ENCODE measurements around the gene GABARAP. TPM values are rescaled to one million over a fixed set of nuclear protein-coding genes. Genes with fewer than 3 reads are reported as not detected.

The GABARAP gene
- total and polyA plus RNA-seq, 10 of the 15 experiments (the other 5 are each of a cell fraction or from before 2014, with no cell fraction given), result 134 to 613 (median 285) TPM

DNA sequence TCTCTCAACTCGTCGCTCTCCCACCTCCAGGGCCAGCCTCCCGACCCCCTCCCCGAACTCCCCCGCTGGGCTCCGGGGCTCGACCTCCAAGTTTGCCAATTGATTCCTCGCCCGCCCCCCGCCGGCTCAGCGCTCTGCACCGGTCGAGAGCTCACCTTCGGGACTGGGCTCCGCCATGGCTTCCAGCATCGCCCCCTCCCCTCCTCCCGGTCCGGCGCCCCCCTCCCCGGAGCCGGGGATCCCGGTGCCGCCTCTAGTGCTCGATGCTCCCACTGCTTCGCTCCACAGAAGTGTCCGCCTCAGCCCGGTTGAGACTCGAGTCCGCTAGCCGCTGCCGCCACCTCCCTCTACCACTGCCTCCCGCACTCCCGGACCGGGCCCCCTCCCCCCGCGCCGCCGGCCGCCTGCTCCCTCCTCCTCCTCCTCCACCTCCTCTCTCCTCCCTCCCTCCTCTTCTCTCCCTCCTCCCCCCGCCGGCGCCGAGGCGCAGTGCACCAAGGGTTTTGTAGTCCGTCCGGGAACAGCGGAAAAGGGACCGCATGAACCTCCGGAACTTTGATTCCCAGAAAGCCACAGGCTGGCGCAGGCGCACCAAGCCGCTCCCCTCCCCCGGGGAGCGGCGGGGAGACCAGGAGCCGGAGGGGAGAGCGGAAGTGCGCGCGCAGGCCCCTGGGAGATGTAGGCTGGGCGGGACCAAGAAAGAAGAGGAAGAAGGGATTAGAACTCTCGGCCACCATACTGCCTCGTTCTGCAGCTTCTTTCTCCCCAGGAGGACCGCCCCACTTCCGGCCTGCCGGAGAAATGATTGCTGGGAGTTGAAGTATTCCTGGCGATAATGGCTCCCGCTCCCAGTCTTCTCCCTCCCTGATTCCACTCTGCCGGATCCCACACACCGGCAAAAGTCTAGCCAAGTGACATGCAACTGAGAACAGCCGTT lies 2.9 kb downstream of the GABARAP start, which contains the start of gene PHF23 (continued):
- TF ChIP-seq GABPA (IDR thresholded peaks at IDR 0.05; ENCODE audit: low read depth) (peak; percentile 95), GATAD2B (conservative IDR thresholded peaks at IDR 0.05; ENCODE audit: low read depth) (no peak), SREBF2 (IDR thresholded peaks at IDR 0.05; ENCODE audit: low read length) (no peak), RAD21 (IDR thresholded peaks at IDR 0.05; ENCODE audit: insufficient read depth, low read depth, low read length) (no peak), MYC (IDR thresholded peaks at IDR 0.05; ENCODE audit: insufficient read depth, insufficient read length, insufficient replicate concordance, low read length, severe bottlenecking) (no peak), BMI1 (IDR thresholded peaks at IDR 0.05; ENCODE audit: borderline replicate concordance) (no peak), IKZF1 (conservative IDR thresholded peaks at IDR 0.05) (peak; percentile 100), MTA3 (IDR thresholded peaks at IDR 0.05; ENCODE audit: borderline replicate concordance, low read length) (no peak), SP1 (IDR thresholded peaks at IDR 0.05; ENCODE audit: low read depth, low read length) (no peak)
- TF ChIP-seq, protein P1, sequence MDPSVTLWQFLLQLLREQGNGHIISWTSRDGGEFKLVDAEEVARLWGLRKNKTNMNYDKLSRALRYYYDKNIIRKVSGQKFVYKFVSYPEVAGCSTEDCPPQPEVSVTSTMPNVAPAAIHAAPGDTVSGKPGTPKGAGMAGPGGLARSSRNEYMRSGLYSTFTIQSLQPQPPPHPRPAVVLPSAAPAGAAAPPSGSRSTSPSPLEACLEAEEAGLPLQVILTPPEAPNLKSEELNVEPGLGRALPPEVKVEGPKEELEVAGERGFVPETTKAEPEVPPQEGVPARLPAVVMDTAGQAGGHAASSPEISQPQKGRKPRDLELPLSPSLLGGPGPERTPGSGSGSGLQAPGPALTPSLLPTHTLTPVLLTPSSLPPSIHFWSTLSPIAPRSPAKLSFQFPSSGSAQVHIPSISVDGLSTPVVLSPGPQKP (IDR thresholded peaks at IDR 0.05; ENCODE audit: low read depth, low read length), result peak; percentile 89
- TF ChIP-seq, protein P2, sequence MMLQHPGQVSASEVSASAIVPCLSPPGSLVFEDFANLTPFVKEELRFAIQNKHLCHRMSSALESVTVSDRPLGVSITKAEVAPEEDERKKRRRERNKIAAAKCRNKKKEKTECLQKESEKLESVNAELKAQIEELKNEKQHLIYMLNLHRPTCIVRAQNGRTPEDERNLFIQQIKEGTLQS (IDR thresholded peaks at IDR 0.05; ENCODE audit: borderline replicate concordance, extremely low read depth, low read depth, low read length), result peak; percentile 49; the same call in 1 of the 2 replicates
- TF ChIP-seq, protein P3, sequence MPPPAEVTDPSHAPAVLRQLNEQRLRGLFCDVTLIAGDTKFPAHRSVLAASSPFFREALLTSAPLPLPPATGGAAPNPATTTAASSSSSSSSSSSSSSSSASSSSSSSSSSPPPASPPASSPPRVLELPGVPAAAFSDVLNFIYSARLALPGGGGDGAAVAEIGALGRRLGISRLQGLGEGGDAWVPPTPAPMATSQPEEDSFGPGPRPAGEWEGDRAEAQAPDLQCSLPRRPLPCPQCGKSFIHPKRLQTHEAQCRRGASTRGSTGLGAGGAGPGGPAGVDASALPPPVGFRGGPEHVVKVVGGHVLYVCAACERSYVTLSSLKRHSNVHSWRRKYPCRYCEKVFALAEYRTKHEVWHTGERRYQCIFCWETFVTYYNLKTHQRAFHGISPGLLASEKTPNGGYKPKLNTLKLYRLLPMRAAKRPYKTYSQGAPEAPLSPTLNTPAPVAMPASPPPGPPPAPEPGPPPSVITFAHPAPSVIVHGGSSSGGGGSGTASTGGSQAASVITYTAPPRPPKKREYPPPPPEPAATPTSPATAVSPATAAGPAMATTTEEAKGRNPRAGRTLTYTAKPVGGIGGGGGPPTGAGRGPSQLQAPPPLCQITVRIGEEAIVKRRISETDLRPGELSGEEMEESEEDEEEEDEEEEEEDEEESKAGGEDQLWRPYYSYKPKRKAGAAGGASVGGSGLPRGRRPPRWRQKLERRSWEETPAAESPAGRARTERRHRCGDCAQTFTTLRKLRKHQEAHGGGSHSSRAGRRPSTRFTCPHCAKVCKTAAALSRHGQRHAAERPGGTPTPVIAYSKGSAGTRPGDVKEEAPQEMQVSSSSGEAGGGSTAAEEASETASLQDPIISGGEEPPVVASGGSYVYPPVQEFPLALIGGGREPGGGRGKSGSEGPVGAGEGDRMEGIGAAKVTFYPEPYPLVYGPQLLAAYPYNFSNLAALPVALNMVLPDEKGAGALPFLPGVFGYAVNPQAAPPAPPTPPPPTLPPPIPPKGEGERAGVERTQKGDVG (CRISPR knock-in tag; IDR thresholded peaks at IDR 0.05), result no peak
- TF ChIP-seq, protein P4, sequence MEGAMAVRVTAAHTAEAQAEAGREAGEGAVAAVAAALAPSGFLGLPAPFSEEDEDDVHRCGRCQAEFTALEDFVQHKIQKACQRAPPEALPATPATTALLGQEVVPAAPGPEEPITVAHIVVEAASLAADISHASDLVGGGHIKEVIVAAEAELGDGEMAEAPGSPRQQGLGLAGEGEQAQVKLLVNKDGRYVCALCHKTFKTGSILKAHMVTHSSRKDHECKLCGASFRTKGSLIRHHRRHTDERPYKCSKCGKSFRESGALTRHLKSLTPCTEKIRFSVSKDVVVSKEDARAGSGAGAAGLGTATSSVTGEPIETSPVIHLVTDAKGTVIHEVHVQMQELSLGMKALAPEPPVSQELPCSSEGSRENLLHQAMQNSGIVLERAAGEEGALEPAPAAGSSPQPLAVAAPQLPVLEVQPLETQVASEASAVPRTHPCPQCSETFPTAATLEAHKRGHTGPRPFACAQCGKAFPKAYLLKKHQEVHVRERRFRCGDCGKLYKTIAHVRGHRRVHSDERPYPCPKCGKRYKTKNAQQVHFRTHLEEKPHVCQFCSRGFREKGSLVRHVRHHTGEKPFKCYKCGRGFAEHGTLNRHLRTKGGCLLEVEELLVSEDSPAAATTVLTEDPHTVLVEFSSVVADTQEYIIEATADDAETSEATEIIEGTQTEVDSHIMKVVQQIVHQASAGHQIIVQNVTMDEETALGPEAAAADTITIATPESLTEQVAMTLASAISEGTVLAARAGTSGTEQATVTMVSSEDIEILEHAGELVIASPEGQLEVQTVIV (IDR thresholded peaks at IDR 0.05; ENCODE audit: borderline replicate concordance, partially characterized antibody), result peak; percentile 82
- TF ChIP-seq, protein P5, sequence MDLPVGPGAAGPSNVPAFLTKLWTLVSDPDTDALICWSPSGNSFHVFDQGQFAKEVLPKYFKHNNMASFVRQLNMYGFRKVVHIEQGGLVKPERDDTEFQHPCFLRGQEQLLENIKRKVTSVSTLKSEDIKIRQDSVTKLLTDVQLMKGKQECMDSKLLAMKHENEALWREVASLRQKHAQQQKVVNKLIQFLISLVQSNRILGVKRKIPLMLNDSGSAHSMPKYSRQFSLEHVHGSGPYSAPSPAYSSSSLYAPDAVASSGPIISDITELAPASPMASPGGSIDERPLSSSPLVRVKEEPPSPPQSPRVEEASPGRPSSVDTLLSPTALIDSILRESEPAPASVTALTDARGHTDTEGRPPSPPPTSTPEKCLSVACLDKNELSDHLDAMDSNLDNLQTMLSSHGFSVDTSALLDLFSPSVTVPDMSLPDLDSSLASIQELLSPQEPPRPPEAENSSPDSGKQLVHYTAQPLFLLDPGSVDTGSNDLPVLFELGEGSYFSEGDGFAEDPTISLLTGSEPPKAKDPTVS (IDR thresholded peaks at IDR 0.05; ENCODE audit: low read depth, low read length), result no peak
- TF ChIP-seq, protein P6, sequence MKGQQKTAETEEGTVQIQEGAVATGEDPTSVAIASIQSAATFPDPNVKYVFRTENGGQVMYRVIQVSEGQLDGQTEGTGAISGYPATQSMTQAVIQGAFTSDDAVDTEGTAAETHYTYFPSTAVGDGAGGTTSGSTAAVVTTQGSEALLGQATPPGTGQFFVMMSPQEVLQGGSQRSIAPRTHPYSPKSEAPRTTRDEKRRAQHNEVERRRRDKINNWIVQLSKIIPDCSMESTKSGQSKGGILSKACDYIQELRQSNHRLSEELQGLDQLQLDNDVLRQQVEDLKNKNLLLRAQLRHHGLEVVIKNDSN (IDR thresholded peaks at IDR 0.05; ENCODE audit: borderline replicate concordance, extremely low read length, insufficient read depth, low read depth, low read length), result no peak

Measured in GM12878 (cell line).